ENCODE results near the gene DNER. TPM values are rescaled to one million over a fixed set of nuclear protein-coding genes. Genes with fewer than 3 reads are reported as not detected.
A peak's percentile ranks its signal among the peaks of the same experiment; 100 is the strongest.
"Not testable (repeated sequence)": the region's sequence is repeated elsewhere in the genome, so short reads cannot be mapped to it uniquely, and the experiment has no call there.

DNER gene
- total RNA-seq, 2 experiments from 2014 or later: not detected

- DNase-seq: no peak
- Mint-ChIP-seq H3K9me3 (no peaks in the 10 kb centered on the region), H3K27ac (no peak overlapping the region), H3K27me3 (peaks cover 8% of the 10 kb centered on the region), H3K4me1 (no peaks in the 10 kb centered on the region), H3K36me3 (no peaks in the 10 kb centered on the region), H3K4me3 (no peak overlapping the region)
Observed at GRCh38 chr2:229728370-229728769, 14.0 kb upstream of the DNER start.

GRCh38 chr2:229726643-229727042, 12.3 kb upstream of the DNER start:
- Mint-ChIP-seq H3K4me1 (no peaks in the 10 kb centered on the region), H3K36me3 (no peaks in the 10 kb centered on the region), H3K9me3 (no peaks in the 10 kb centered on the region), H3K27me3 (peaks cover 8% of the 10 kb centered on the region), H3K27ac (no peak overlapping the region), H3K4me3 (no peak overlapping the region)
- no peak for DNase-seq

- no peaks in the 10 kb centered on the region for H3K36me3 Mint-ChIP-seq
- H3K27ac Mint-ChIP-seq: no peak overlapping the region
- H3K9me3 Mint-ChIP-seq: no peaks in the 10 kb centered on the region
- no peak for DNase-seq
- no peak overlapping the region for H3K4me3 Mint-ChIP-seq
- no peaks in the 10 kb centered on the region for H3K4me1 Mint-ChIP-seq
- H3K27me3 Mint-ChIP-seq: peaks cover 8% of the 10 kb centered on the region
Observed at GRCh38 chr2:229725716-229726574, 11.6 kb upstream of the DNER start.

- H3K9me3 Mint-ChIP-seq, H3K4me3 Mint-ChIP-seq, H3K36me3 Mint-ChIP-seq, H3K27ac Mint-ChIP-seq, H3K4me1 Mint-ChIP-seq, DNase-seq: not testable (repeated sequence)
- peaks cover 15% of the 10 kb centered on the region for H3K27me3 Mint-ChIP-seq
Observed at GRCh38 chr2:229723192-229723591, 8.8 kb upstream of the DNER start.

- no peaks in the 10 kb centered on the region for H3K9me3 Mint-ChIP-seq
- no peak for DNase-seq
- H3K4me1 Mint-ChIP-seq: peaks cover 6% of the 10 kb centered on the region
- H3K27ac Mint-ChIP-seq: no peak overlapping the region
- peaks cover 27% of the 10 kb centered on the region for H3K27me3 Mint-ChIP-seq
- H3K36me3 Mint-ChIP-seq: no peaks in the 10 kb centered on the region
- no peak overlapping the region for H3K4me3 Mint-ChIP-seq
Observed at GRCh38 chr2:229719926-229720647, 5.7 kb upstream of the DNER start.

GRCh38 chr2:229718057-229718456, 3.7 kb upstream of the DNER start:
- DNase-seq: no peak
- no peaks in the 10 kb centered on the region for H3K36me3 Mint-ChIP-seq
- peaks cover 36% of the 10 kb centered on the region for H3K27me3 Mint-ChIP-seq
- no peak overlapping the region for H3K27ac Mint-ChIP-seq
- H3K4me1 Mint-ChIP-seq: peaks cover 7% of the 10 kb centered on the region
- H3K4me3 Mint-ChIP-seq: no peak overlapping the region
- H3K9me3 Mint-ChIP-seq: no peaks in the 10 kb centered on the region

GRCh38 chr2:229715895-229716507, 1.6 kb upstream of the DNER start:
- Mint-ChIP-seq H3K9me3 (no peaks in the 10 kb centered on the region), H3K27me3 (peaks cover 56% of the 10 kb centered on the region), H3K4me3 (no peak overlapping the region), H3K27ac (no peak overlapping the region), H3K36me3 (no peaks in the 10 kb centered on the region), H3K4me1 (peaks cover 9% of the 10 kb centered on the region)
- peak; percentile 15 for DNase-seq

GRCh38 chr2:229714736-229715541, 584 bp upstream of the DNER start:
- Mint-ChIP-seq H3K9me3 (no peaks in the 10 kb centered on the region), H3K4me3 (peak overlapping the region; percentile 38), H3K27ac (no peak overlapping the region), H3K36me3 (no peaks in the 10 kb centered on the region), H3K27me3 (peaks cover 64% of the 10 kb centered on the region), H3K4me1 (peaks cover 9% of the 10 kb centered on the region)
- DNase-seq: peak; percentile 46

- peak; percentile 28 for DNase-seq
- no peaks in the 10 kb centered on the region for H3K36me3 Mint-ChIP-seq
- peaks cover 63% of the 10 kb centered on the region for H3K27me3 Mint-ChIP-seq
- no peaks in the 10 kb centered on the region for H3K9me3 Mint-ChIP-seq
- no peak overlapping the region for H3K27ac Mint-ChIP-seq
- H3K4me3 Mint-ChIP-seq: peak overlapping the region; percentile 37
- peaks cover 9% of the 10 kb centered on the region for H3K4me1 Mint-ChIP-seq
Observed at GRCh38 chr2:229713371-229714079, 830 bp downstream of the DNER start.

GRCh38 chr2:229712136-229712535, 2.2 kb downstream of the DNER start:
- no peak overlapping the region for H3K4me3 Mint-ChIP-seq
- H3K27ac Mint-ChIP-seq: no peak overlapping the region
- peaks cover 70% of the 10 kb centered on the region for H3K27me3 Mint-ChIP-seq
- no peak for DNase-seq
- H3K9me3 Mint-ChIP-seq: no peaks in the 10 kb centered on the region
- peaks cover 9% of the 10 kb centered on the region for H3K4me1 Mint-ChIP-seq
- no peaks in the 10 kb centered on the region for H3K36me3 Mint-ChIP-seq

- no peaks in the 10 kb centered on the region for H3K9me3 Mint-ChIP-seq
- no peak overlapping the region for H3K27ac Mint-ChIP-seq
- H3K27me3 Mint-ChIP-seq: peaks cover 56% of the 10 kb centered on the region
- no peak for DNase-seq
- H3K4me3 Mint-ChIP-seq: no peak overlapping the region
- no peaks in the 10 kb centered on the region for H3K36me3 Mint-ChIP-seq
- peaks cover 2% of the 10 kb centered on the region for H3K4me1 Mint-ChIP-seq
Observed at GRCh38 chr2:229708335-229708734, 6.0 kb downstream of the DNER start.

- Mint-ChIP-seq H3K4me1 (no peaks in the 10 kb centered on the region), H3K36me3 (no peaks in the 10 kb centered on the region), H3K27me3 (peaks cover 22% of the 10 kb centered on the region), H3K9me3 (no peaks in the 10 kb centered on the region), H3K27ac (no peak overlapping the region), H3K4me3 (no peak overlapping the region)
- no peak for DNase-seq
Observed at GRCh38 chr2:229703909-229704630, 10.3 kb downstream of the DNER start.

- Mint-ChIP-seq H3K27me3 (peaks cover 16% of the 10 kb centered on the region), H3K36me3 (no peaks in the 10 kb centered on the region), H3K4me1 (no peaks in the 10 kb centered on the region), H3K9me3 (no peaks in the 10 kb centered on the region), H3K27ac (no peak overlapping the region), H3K4me3 (no peak overlapping the region)
- DNase-seq: no peak
Observed at GRCh38 chr2:229701716-229702115, 12.6 kb downstream of the DNER start.

- Mint-ChIP-seq H3K36me3 (no peaks in the 10 kb centered on the region), H3K4me1 (no peaks in the 10 kb centered on the region), H3K4me3 (no peak overlapping the region), H3K27ac (no peak overlapping the region), H3K9me3 (no peaks in the 10 kb centered on the region), H3K27me3 (peaks cover 20% of the 10 kb centered on the region)
- no peak for DNase-seq
Observed at GRCh38 chr2:229701062-229701461, 13.3 kb downstream of the DNER start.

Measured in activated naive CD8-positive, alpha-beta T cell treated with anti-CD3 and anti-CD28 coated beads for 36 hours (primary cell).